NCI-H2227 (cell line): Measurements from ENCODE around the gene CCT4.
"Not testable (repeated sequence)": the region's sequence is repeated elsewhere in the genome, so short reads cannot be mapped to it uniquely, and the experiment has no call there.

Experiments
- DNase-seq: peaks from one replicate; lab custom pipeline; 2025; ENCODE audit not compliant: unreplicated experiment; lab: John Stamatoyannopoulos, UW

The CCT4 gene

GRCh38 chr2:61882850-61883249 is 5.6 kb downstream of the CCT4 start:
- no peak for DNase-seq

DNA sequence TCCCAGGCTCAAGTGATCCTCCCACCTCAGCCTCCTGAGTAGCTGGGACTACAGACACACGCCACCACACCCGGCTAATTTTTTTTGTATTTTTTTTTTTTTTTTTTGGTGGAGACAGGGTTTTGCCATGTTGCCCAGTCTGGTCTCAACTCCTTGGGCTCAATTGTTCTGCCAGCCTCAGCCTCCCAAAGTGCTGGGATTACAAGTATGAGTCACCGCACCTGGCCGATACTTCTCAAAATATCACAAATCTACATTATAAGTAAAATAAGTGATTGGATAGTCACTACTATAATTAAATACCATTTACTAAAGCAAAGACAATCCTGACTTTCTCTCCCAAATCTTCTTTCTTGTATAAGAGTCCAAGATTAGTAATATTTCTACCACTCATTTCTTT is 9.1 kb downstream of the CCT4 start:
- not testable (repeated sequence) for DNase-seq

DNA sequence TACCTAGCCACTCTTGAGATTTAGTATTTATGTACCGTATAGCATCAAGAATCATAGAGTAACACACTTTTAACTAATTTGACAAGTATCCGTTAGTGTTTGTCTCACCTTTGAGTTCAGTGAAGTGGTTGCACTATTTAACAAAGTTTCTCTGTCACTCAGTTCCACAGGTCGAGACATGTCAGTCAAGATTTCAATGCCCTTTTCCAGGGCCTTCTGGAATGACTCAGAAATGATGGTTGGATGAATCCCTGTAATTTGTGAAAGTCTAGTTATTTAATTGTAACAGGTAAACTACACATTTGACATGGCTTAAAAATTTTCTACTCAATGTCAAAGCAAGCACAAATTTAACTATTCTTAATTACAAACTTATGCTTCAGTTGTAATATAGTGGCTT is 9.7 kb downstream of the CCT4 start:
- no peak for DNase-seq

- DNase-seq, result no peak
Measured at GRCh38 chr2:61877571-61878245, 10.7 kb downstream of the CCT4 start.

DNA sequence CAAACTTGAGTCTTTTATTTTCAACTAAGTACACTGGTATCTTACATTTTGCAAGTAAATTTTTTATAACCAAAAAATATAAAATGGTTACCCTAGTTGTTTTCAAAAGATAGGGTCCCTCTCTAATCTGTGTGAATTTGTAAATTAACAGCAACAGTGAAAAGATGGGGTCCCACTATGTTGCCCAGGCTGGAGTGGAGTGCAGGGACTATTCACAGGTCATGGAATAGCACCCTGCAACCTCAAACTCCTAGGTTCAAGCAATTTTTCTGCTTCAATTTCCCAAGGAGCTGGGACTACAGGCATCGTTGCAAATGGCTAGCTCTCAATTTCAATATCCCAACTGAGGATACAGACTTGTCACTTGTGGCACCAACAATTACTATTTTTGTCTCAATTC is 12.1 kb downstream of the CCT4 start:
- no peak for DNase-seq

GRCh38 chr2:61866482-61867089 is 21.9 kb downstream of the CCT4 start:
- DNase-seq, result not testable (repeated sequence)

GRCh38 chr2:61862085-61862484 is 26.4 kb downstream of the CCT4 start:
- DNase-seq, result no peak

- DNase-seq, result no peak
Measured at GRCh38 chr2:61857224-61857623, 31.2 kb downstream of the CCT4 start.

GRCh38 chr2:61855318-61855613 is 33.2 kb downstream of the CCT4 start:
- no peak for DNase-seq

- peak; percentile 97 for DNase-seq
Measured at GRCh38 chr2:61854564-61855317, 33.7 kb downstream of the CCT4 start.

DNA sequence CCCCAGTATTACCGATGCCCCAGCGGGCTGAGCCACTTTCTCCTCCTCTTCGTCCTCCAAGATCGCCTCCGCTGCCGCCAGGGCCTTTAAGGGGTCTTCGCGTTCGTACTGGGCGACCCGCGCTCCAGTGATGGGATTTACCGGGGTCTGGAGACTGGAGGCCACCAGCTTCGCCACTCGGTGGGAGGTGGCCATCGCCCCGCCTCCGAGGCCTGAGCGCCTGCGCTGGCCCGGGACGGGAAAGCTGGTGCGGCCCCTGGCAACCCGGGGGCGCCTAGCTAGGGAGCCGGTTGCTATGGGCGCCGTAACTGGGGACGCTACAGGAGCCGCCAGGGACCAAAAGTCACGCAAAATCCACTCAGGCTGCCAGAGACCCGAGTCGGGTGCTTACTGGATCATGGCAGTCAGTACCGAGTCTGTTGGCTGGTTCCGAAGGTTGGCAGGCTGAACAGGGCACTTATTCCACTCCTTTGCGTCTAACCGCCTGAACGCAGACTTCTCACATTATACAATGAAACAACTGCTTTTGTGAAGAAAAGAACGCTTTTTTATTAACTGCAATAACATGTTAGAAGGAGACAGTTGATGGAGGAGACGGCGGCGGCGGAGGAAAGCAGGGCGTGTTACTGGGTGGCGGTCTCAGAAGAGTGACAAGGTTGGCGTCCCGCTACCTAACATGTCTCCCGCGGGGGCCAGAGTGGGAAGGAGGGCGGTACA is 34.5 kb downstream of the CCT4 start, which contains the start of gene FAM161A:
Gene FAM161A, minus strand, starts transcription at position 214 of the 717 bp plus-strand sequence. Its CDS starts 19 bp downstream, at position 195.
- DNase-seq, result peak; percentile 95

GRCh38 chr2:61853086-61853846 is 35.2 kb downstream of the CCT4 start:
- peak; percentile 89 for DNase-seq

DNA sequence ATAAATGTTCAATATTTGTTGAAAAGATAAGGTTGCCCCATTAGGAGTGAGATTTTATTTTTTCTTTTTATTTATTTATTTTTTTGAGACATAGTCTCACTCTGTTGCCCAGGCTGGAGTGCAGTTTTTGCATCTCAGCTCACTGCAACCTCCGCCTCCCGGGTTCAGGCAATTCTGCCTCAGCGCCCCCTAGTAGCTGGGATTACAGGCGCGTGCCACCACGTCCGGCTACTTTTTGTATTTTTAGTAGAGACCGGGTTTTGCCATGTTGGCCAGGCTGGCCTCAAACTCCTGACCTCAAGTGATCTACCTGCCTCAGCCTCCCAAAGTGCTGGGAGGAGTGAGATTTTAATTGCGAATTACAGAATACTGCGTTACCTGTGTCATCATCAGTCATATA is 37.2 kb downstream of the CCT4 start:
- DNase-seq, result not testable (repeated sequence)

GRCh38 chr2:61845320-61845719 is 43.1 kb downstream of the CCT4 start:
- DNase-seq, result no peak

DNA sequence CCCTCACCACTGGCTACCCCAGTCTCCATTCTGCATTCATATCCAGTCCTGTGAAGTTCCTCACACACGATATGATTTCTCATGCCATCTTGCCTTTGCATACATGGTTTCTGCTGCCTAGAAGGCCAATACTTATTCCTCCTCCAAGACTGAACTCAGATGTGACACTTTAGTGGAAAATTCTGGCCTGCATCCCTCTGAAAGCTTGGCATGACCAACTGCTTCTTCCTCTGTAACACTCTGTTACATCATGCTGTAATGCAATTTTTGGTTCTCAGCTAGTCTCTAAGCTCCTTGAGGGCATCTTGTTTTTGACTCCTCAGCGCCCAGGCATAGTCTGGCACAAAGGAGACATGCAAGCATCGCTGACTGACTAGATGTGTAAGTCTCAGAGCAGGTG is 47.2 kb downstream of the CCT4 start:
- no peak for DNase-seq

GRCh38 chr2:61834893-61835292 is 53.6 kb downstream of the CCT4 start:
- no peak for DNase-seq

- DNase-seq, result no peak
Measured at GRCh38 chr2:61833971-61834370, 54.5 kb downstream of the CCT4 start.

- DNase-seq, result no peak
Measured at GRCh38 chr2:61832183-61832841, 56.1 kb downstream of the CCT4 start.

DNA sequence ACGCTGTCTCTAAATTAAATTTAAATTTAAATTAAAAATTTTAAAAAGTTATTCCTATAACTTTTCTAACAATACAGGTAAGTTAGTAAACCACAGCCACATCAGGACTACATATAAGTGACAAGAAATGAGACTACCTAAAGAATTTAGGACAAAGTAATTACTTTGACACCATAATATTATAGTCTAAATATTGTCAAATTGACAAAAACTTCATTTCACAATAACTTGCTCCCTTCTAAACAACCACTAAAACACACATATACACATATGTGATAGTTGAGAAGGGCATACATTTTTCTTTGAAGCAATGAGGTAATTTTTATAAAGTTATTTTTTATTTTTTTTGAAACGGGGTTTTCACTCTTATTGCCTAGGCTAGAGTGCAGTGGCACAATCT is 66.2 kb downstream of the CCT4 start:
- DNase-seq, result no peak
